GM18861 (cell line): ENCODE measurements around the gene CMIP.
A peak's percentile ranks its signal among the peaks of the same experiment; 100 is the strongest.
"Not testable (repeated sequence)": the region's sequence is repeated elsewhere in the genome, so short reads cannot be mapped to it uniquely, and the experiment has no call there.

Source experiments
- ATAC-seq: cut with Tn5 transposase; IDR thresholded peaks from one replicate; pipeline ENCODE4 v1.9.1; 2021; ENCODE audit not compliant: unreplicated experiment

Gene CMIP

GRCh38 chr16:81514568-81515258 is 70.1 kb downstream of the CMIP start:
- no peak for ATAC-seq

GRCh38 chr16:81515281-81515680 is 70.7 kb downstream of the CMIP start:
- ATAC-seq: no peak

- ATAC-seq: no peak
Measured at GRCh38 chr16:81515721-81516120, 71.1 kb downstream of the CMIP start.

- no peak for ATAC-seq
Measured at GRCh38 chr16:81516478-81517149, 72.0 kb downstream of the CMIP start.

- no peak for ATAC-seq
Measured at GRCh38 chr16:81517150-81517499, 72.5 kb downstream of the CMIP start.

- no peak for ATAC-seq
Measured at GRCh38 chr16:81517629-81518438, 73.2 kb downstream of the CMIP start.

- no peak for ATAC-seq
Measured at GRCh38 chr16:81518439-81518757, 73.8 kb downstream of the CMIP start.

- ATAC-seq: no peak
Measured at GRCh38 chr16:81519301-81520150, 74.9 kb downstream of the CMIP start.

GRCh38 chr16:81520151-81520470 is 75.5 kb downstream of the CMIP start:
- no peak for ATAC-seq

GRCh38 chr16:81520560-81521135 is 76.0 kb downstream of the CMIP start:
- ATAC-seq: no peak

GRCh38 chr16:81521141-81521626 is 76.6 kb downstream of the CMIP start:
- peak; percentile 55 for ATAC-seq

GRCh38 chr16:81522108-81522701 is 77.6 kb downstream of the CMIP start:
- no peak for ATAC-seq

- not testable (repeated sequence) for ATAC-seq
Measured at GRCh38 chr16:81522851-81523250, 78.2 kb downstream of the CMIP start.

GRCh38 chr16:81523387-81524115 is 78.9 kb downstream of the CMIP start:
- ATAC-seq: no peak

- no peak for ATAC-seq
Measured at GRCh38 chr16:81524382-81524781, 79.8 kb downstream of the CMIP start.

- ATAC-seq: not testable (repeated sequence)
Measured at GRCh38 chr16:81524885-81525284, 80.3 kb downstream of the CMIP start.

- no peak for ATAC-seq
Measured at GRCh38 chr16:81526199-81526598, 81.6 kb downstream of the CMIP start.

GRCh38 chr16:81526935-81527334 is 82.3 kb downstream of the CMIP start:
- no peak for ATAC-seq

GRCh38 chr16:81527477-81528178 is 83.0 kb downstream of the CMIP start:
- ATAC-seq: no peak
